HepG2 (cell line): ENCODE results near the gene CHPF. TPM values are rescaled to one million over a fixed set of nuclear protein-coding genes. Genes with fewer than 3 reads are reported as not detected.
A peak's percentile ranks its signal among the peaks of the same experiment; 100 is the strongest.

Source experiments
- ARHGAP35 ChIP-seq: sonication (generic); formaldehyde crosslinking; IDR thresholded peaks from 2 replicates; pipeline ENCODE4 v1.9.0; 2022; ENCODE audit warnings: mild to moderate bottlenecking, inconsistent platforms, moderate library complexity, missing genetic modification reagents, borderline replicate concordance
- ARNTL ChIP-seq: sonication (generic); formaldehyde crosslinking; IDR thresholded peaks from 2 replicates; pipeline ENCODE4 v1.4.0; 2020; ENCODE audit warnings: mild to moderate bottlenecking, missing genetic modification reagents
- BATF2 ChIP-seq: sonication (generic); formaldehyde crosslinking; IDR thresholded peaks from 2 replicates; pipeline ENCODE4 v1.8.0; 2022; ENCODE audit warnings: mild to moderate bottlenecking, missing genetic modification reagents, moderate library complexity
- BCL3 ChIP-seq: sonication (generic); formaldehyde crosslinking; IDR thresholded peaks from 2 replicates; pipeline ENCODE4 v1.5.1; 2020; ENCODE audit warnings: mild to moderate bottlenecking, missing genetic modification reagents, moderate library complexity
- DMAP1 ChIP-seq: IDR thresholded peaks from 2 replicates; pipeline ENCODE4 v1.6.1; 2016
- ELF1 ChIP-seq: sonication (generic); formaldehyde crosslinking; IDR thresholded peaks from 2 replicates; pipeline ENCODE4 v1.4.0; 2020; ENCODE audit warnings: missing genetic modification reagents
- FIP1L1 ChIP-seq: fragments of 200-400 bp; formaldehyde crosslinking; IDR thresholded peaks from 2 replicates; pipeline ENCODE4 v1.6.1; 2018; ENCODE audit warnings: low read depth, mild to moderate bottlenecking, low read length, moderate library complexity, borderline replicate concordance; ENCODE audit not compliant: insufficient read depth
- NFE2L2 ChIP-seq: fragments of 150-350 bp; IDR thresholded peaks from 2 replicates; pipeline ENCODE4 v1.6.1; 2014; ENCODE audit warnings: low read length
- POLR2AphosphoS5 ChIP-seq: IDR thresholded peaks from 2 replicates; pipeline ENCODE4 v1.6.1; 2012; ENCODE audit warnings: low read depth, low read length
- RELA ChIP-seq: sonication (generic); formaldehyde crosslinking; IDR thresholded peaks from 2 replicates; pipeline ENCODE4 v1.4.0; 2020; ENCODE audit warnings: missing genetic modification reagents
- SIX4 ChIP-seq: sonication (generic); formaldehyde crosslinking; IDR thresholded peaks from 2 replicates; pipeline ENCODE4 v1.4.0; 2020; ENCODE audit warnings: missing genetic modification reagents
- SP2 ChIP-seq: sonication (generic); formaldehyde crosslinking; IDR thresholded peaks from 2 replicates; pipeline ENCODE4 v1.5.1; 2020; ENCODE audit warnings: mild to moderate bottlenecking, missing genetic modification reagents
- ZNF609 ChIP-seq: sonication (generic); formaldehyde crosslinking; IDR thresholded peaks from 2 replicates; pipeline ENCODE4 v1.4.0; 2020; ENCODE audit warnings: mild to moderate bottlenecking, missing genetic modification reagents, borderline replicate concordance
- ZNF674 ChIP-seq: sonication (generic); formaldehyde crosslinking; IDR thresholded peaks from 2 replicates; pipeline ENCODE4 v1.5.0; 2020; ENCODE audit warnings: low read depth, mild to moderate bottlenecking, missing genetic modification reagents
- ZNF747 ChIP-seq: sonication (generic); formaldehyde crosslinking; IDR thresholded peaks from 2 replicates; pipeline ENCODE4 v1.8.1; 2023; ENCODE audit warnings: missing genetic modification reagents, mild to moderate bottlenecking, borderline replicate concordance
- ZNF768 ChIP-seq: sonication (generic); formaldehyde crosslinking; IDR thresholded peaks from 2 replicates; pipeline ENCODE4 v1.4.0; 2020; ENCODE audit warnings: missing genetic modification reagents
- ZNF788 ChIP-seq: sonication (generic); formaldehyde crosslinking; IDR thresholded peaks from 2 replicates; pipeline ENCODE4 v1.5.0; 2020; ENCODE audit warnings: mild to moderate bottlenecking, missing genetic modification reagents, borderline replicate concordance
- ZNF883 ChIP-seq: sonication (generic); formaldehyde crosslinking; IDR thresholded peaks from 2 replicates; pipeline ENCODE4 v1.5.1; 2020; ENCODE audit warnings: mild to moderate bottlenecking, missing genetic modification reagents; ENCODE audit errors: not compliant biosample characterization
- ZSCAN30 ChIP-seq: sonication (generic); formaldehyde crosslinking; IDR thresholded peaks from 2 replicates; pipeline ENCODE4 v1.5.0; 2020; ENCODE audit warnings: mild to moderate bottlenecking, missing genetic modification reagents
- polyA plus RNA-seq, 8 experiments: library from polyadenylated mRNA; depleted of rRNA in 3 of 8; stranded (reverse) in 7 of 8; unstranded in 1 of 8; fragments of >200 nt; fragmentation: Illumina TruSeq in 4 of 8; extraction: Trizol in 4 of 8; gene quantifications; 2 replicates each; pipeline versions ENCODE4 v1.2.1 to v1.2.3, GENCODE V29; 2011 to 2016; ENCODE audit warnings: low read depth in 4 of 8, missing spikeins in 1 of 8, mixed read lengths in 1 of 8; ENCODE audit not compliant: insufficient read depth in 1 of 8
- total RNA-seq, 5 experiments: library from RNA; depleted of rRNA; stranded (reverse); fragments of >200 nt; fragmentation: Illumina TruSeq; extraction: Trizol; gene quantifications; 2 replicates each; pipeline ENCODE4 v1.2.3, GENCODE V29; 2016; ENCODE audit warnings: low read depth in 1 of 5
- TF ChIP-seq, protein P1 (sequence below): sonication (generic); formaldehyde crosslinking; IDR thresholded peaks from 2 replicates; pipeline ENCODE4 v1.4.0; 2020; ENCODE audit warnings: mild to moderate bottlenecking, missing genetic modification reagents
- TF ChIP-seq, protein P2 (sequence below): IDR thresholded peaks from 2 replicates; pipeline ENCODE4 v1.6.1; 2016

Gene CHPF
- total and polyA plus RNA-seq, 2 of the 13 experiments (the other 11 are each of a cell fraction or from before 2014, with no cell fraction given): 79.6 to 111 TPM

DNA sequence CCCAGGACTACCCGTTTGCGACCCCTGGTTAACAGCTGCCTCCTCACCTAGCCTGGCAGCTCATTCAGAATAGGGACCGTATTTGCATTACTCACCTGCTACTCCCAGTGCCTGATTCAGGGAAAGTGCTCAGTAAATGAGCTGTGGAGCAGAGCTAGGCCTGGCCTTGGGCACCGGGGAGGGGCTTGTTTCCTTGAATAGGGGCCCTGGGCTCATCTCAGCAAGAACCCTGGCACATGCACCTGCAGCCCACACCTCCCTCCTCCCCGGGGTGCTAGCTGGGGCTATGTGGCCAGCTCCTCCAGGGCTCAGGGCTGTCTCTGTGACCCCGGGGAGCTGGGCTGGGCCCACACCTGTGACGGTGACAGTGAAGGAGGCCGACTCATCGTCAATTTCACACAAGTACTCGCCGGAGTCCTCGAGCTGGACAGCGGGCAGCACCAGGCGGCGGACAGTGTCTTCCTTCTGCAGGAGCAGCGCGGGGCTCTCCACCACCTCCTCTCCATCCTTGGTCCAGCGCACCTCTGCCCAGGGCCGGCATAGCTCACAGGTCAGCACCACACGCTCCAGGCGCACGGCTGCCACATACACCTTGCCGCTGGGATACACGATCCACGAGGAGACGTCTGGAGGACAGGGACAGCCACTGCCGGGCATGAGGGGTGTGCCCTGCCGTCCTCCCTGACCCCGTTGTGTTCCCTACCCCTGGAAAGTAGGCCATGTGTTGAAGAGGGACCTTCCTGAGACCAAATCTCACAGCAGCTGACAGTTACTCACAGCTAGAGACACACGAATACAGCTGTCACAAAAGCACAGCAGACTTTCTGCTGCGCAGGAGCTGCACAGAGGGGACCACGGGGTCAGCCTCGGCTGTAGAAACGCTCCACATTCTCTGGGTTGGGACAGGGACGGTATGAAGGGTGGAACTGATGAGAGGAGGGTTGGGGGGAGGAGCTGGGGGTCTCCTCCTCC is 18.7 kb upstream of the CHPF start (continued):
- TF ChIP-seq BATF2 (CRISPR knock-in tag): no peak
- TF ChIP-seq ZNF609 (CRISPR knock-in tag): peak; percentile 40; the same call in 1 of the 2 replicates
- TF ChIP-seq SIX4: no peak
- TF ChIP-seq ZSCAN30 (CRISPR knock-in tag): no peak
- TF ChIP-seq BCL3: peak; percentile 54; the same call in 1 of the 2 replicates
- no peak for TF ChIP-seq ARNTL
- no peak for TF ChIP-seq RELA (CRISPR knock-in tag)
- TF ChIP-seq, protein P1, sequence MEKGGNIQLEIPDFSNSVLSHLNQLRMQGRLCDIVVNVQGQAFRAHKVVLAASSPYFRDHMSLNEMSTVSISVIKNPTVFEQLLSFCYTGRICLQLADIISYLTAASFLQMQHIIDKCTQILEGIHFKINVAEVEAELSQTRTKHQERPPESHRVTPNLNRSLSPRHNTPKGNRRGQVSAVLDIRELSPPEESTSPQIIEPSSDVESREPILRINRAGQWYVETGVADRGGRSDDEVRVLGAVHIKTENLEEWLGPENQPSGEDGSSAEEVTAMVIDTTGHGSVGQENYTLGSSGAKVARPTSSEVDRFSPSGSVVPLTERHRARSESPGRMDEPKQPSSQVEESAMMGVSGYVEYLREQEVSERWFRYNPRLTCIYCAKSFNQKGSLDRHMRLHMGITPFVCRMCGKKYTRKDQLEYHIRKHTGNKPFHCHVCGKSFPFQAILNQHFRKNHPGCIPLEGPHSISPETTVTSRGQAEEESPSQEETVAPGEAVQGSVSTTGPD (CRISPR knock-in tag): no peak
- TF ChIP-seq SP2 (CRISPR knock-in tag): no peak
- TF ChIP-seq NFE2L2: no peak
- TF ChIP-seq ELF1 (CRISPR knock-in tag): no peak
- TF ChIP-seq, protein P2, sequence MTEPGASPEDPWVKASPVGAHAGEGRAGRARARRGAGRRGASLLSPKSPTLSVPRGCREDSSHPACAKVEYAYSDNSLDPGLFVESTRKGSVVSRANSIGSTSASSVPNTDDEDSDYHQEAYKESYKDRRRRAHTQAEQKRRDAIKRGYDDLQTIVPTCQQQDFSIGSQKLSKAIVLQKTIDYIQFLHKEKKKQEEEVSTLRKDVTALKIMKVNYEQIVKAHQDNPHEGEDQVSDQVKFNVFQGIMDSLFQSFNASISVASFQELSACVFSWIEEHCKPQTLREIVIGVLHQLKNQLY (CRISPR knock-in tag): no peak
- no peak for TF ChIP-seq ARHGAP35
- peak; percentile 52 for TF ChIP-seq ZNF883
- TF ChIP-seq ZNF768 (CRISPR knock-in tag): peak; percentile 45; the same call in 1 of the 2 replicates
- TF ChIP-seq ZNF747 (CRISPR knock-in tag): 0 out of 2 replicates have a peak, but pooled peaks have one; percentile 28
- TF ChIP-seq ZNF788 (CRISPR knock-in tag): no peak
- TF ChIP-seq ZNF674 (CRISPR knock-in tag): no peak
- no peak for TF ChIP-seq DMAP1 (CRISPR knock-in tag)
- peak; percentile 62 for TF ChIP-seq POLR2AphosphoS5
- TF ChIP-seq FIP1L1: no peak
